ENCODE data around the gene ADAT2.

Gene ADAT2

DNA sequence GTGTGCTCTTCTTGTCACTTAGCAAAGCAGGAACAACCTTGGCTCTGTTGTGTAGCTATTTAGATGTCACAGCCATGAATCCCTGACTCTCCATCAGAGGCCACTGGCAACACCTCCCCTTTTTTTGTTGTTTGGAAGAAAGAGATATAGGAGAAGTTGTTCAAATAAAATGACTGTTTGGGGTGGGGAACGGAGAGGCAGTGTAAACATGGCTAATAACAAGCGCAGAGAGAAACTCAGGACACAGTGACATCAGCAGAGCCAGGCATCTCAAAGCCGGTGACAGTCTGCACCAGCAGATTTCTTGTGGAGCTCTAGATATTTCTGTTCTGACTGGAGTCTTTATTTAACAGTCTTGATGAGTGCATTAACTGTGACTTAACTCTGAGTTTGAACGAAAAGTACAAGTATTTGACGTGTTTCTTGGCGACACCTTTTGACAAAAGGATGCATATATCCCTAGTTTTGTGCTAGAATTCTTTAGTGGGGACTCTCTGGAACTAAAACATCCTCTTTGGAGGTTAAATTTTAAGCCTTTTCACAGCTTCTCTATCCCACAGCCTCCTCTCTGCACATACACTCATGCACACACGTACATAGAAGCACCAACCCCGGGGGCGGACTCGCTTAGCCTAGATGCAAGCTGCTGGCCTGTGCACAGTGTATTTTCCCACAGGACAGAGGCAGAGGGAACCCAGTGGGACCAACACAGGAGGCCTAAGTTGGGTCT is 53.8 kb downstream of the ADAT2 start:
- no peak for DNase-seq

DNA sequence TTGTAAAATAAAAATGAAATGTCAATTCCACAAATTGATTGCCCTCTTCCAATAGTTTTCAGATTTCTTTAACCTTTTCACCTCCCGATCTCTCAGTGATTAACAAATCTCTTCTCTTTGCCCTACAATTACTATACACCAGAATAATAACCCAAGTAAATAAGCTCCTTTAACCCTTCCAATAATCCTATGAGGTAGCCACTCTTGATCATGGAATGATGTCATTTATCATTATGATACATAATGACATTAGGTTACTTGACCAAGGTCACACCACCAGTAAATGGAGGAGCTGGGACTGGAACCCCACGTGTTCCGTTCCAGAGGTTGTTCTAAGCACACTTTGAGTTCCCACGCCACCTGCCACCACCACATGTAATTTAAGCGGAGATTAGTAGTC is 54.8 kb downstream of the ADAT2 start:
- no peak for DNase-seq

DNA sequence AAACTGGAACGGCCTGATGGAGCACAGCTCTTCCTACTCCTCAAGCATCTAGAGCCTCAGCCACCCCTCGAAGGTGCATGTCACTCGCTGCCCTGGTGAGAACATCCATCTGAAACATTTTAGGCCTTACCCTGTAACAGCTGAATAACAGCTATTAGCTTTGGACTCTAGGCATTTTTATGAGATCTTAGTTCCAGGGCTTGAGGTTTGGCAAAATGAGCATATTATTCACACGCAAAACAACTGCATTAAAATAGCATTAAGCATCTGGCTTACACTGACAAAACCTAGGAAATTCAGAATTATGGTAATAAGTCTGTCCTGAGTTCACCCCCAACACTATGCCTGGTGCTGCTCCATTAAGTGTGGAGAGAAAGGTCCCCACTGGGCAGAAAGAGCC is 56.1 kb downstream of the ADAT2 start:
- DNase-seq = no peak

DNA sequence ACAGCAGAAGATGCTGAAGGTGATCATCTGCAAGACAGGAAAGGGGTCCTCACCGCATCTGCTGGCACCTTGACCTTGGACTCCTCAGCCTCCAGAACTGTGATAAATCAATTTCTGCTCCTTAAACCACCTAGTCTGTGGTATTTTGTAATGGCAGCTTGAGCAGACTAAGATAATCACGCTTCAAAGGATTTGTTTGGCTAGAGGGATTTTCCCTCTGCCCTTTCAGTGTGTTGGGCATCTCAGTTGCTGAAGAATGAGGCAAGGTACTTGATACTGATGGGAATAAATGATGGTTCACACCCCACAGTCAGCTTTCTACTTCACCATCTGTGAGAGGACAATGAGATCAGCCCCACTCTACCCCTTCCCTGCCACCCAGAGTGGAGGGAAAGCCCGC is 60.2 kb downstream of the ADAT2 start:
- DNase-seq = no peak

DNA sequence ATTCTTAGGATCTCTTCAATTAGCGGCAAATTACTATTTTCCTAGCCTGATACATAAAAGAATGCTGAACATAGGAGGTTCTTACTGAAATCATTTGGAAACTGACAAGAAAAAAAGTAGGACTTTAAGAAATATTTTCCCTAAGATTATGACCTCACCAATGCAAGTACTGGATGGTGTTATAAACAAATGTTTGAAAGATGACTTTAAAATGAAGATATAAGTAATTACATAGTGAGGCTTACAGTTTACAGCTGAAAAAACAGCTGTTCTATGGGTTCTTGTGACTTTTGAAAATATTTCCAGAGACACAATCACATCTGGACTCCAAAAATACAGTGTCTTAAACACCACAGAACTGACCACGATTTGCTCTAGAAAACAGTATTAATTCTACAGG is 64.9 kb downstream of the ADAT2 start:
- DNase-seq = no peak

DNA sequence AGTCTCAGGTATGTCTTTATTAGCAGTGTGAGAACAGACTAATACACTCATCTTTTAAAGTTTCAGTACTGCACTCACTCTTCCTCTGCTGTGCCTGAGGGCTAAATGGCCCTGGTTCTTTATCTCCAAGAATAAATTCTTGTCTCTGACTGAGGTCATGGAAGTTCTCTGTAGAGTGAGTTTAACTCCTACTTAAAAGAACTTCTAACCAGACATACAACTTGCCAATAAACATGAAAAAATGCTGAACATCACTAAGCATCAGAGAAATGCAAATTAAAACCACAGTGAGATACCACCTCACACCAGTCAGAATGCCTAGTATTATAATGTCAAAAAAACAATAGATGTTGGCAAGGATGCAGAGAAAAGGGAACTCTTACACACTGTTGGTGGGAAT is 73.6 kb downstream of the ADAT2 start:
- DNase-seq = no peak

DNA sequence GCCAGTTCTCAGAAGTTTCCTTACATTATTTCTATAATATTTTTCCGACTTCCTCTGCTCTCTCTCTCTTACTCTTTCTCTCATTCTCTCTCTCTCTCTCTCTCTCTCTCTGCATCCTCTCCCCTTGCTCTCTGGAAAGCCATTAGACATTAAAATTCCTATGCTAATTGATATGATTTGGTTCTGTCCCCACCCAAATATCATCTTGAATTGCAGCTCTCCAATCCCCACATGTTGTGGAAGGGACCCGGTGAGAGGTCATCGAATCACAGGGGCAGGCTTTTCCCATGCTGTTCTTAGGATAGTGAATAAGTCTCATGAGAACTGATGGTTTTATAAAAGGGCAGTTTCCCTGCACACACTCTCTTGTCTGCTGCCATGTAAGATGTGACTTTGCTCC is 74.1 kb downstream of the ADAT2 start:
- DNase-seq = no peak

DNA sequence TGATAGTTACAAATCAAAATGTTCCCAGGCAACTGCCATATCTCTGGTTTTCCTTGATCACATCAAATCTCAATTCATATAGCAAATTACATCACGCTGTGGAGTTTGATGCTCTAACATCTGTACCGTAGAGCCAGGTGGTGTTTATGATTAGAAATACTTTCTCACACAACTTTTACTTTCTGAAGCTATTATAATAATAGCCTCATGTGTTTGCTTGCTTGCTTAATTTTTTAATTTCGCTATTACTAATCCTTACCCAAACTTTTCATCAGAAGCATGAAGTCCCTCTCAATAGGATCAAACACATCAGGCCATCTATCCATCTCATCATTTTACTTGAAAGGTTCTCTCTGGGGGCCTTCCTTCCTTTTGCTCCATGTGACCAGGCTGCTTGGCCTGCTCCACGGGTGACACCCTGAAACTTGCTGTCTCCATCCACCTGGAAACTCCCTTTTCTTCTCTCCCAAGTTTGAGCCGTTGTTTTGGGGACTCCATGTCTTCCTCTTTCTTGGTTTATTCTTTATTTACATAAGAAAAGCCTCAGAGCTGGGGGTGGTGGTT is 75.4 kb downstream of the ADAT2 start:
- DNase-seq = no peak

DNA sequence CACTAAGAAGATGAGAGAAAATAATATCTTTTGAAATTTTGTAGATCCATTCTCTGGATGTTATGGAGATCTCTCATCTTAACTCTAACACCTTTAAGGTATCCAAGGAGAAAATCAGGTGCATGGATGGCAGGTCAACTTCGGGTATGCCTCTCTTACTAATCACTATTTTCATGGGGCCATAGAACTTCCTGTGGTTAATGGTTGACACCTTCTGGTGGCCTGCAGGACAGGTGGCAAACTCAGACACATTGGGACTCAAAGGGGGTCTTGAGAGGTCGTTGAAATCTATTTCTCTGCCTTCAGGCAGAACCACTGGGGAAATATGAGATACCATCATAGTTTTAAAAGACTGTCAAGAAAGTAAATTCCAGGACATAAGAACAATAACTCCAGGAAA is 76.5 kb downstream of the ADAT2 start:
- DNase-seq = no peak

Measured in NCI-H1417 treated with DMSO at 0.1 percent for 48 hours (cell line).